RWPE2 (cell line): ENCODE data around the gene NCF4.

Experiments
- ATAC-seq: fragments of 200-7000 bp; cut with Tn5 transposase; 3 replicates; pipeline ENCODE4 v1.9.1; 2021; ENCODE audit warnings: low read depth
- DNase-seq: peaks from one replicate; pipeline ENCODE4 v3.0.0-alpha.2; 2020; ENCODE audit warnings: low spot score
- H3K27ac ChIP-seq: fragments of 450-650 bp; 2 replicates; pipeline ENCODE4 v1.5.1; 2017; ENCODE audit warnings: mild to moderate bottlenecking; ENCODE audit not compliant: poor library complexity, severe bottlenecking
- H3K27me3 ChIP-seq: fragments of 250-450 bp; sonication (Bioruptor Pico); 2 replicates; pipeline ENCODE4 v1.5.1; 2021; ENCODE audit warnings: mild to moderate bottlenecking, moderate library complexity; ENCODE audit not compliant: insufficient read depth, poor library complexity, severe bottlenecking
- H3K36me3 ChIP-seq: fragments of 250-450 bp; sonication (Bioruptor Pico); 2 replicates; pipeline ENCODE4 v1.5.1; 2020; ENCODE audit warnings: low read depth, mild to moderate bottlenecking, moderate library complexity
- H3K4me1 ChIP-seq: fragments of 250-450 bp; sonication (Bioruptor Pico); 2 replicates; pipeline ENCODE4 v1.5.1; 2021; ENCODE audit warnings: mild to moderate bottlenecking, moderate library complexity; ENCODE audit not compliant: insufficient read depth, poor library complexity, severe bottlenecking
- H3K4me3 ChIP-seq: fragments of 250-450 bp; sonication (Bioruptor Pico); 2 replicates; pipeline ENCODE4 v1.5.1; 2021; ENCODE audit warnings: mild to moderate bottlenecking, moderate library complexity; ENCODE audit not compliant: severe bottlenecking
- H3K9me3 ChIP-seq: fragments of 250-450 bp; sonication (Bioruptor Pico); 2 replicates; pipeline ENCODE4 v1.5.1; 2021; ENCODE audit warnings: mild to moderate bottlenecking, moderate library complexity; ENCODE audit not compliant: severe bottlenecking
- TF ChIP-seq, protein P1 (sequence below): fragments of 450-650 bp; IDR thresholded peaks from one replicate; pipeline ENCODE4 v1.5.1; 2017; ENCODE audit warnings: mild to moderate bottlenecking, moderate library complexity; ENCODE audit not compliant: poor library complexity, severe bottlenecking

Gene NCF4

DNA sequence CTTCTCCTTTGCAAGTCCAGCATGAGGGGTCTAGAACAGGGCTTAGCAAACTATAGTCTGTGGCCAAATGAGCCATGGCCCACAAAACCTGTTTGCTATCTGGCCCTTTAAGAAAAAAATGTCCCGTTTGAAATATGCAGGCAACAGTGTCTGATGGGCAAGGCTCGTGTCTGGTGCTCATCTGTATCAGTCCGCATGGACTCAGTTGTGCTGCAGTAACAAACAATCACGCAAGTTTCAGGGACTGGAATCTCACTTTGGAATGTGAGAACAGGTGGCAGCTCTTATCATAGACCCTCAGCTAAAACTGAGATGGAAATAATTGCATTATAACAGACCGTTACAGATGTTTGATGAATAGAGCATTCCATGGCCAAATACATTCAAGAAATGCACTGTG lies 24.9 kb upstream of the NCF4 start:
- TF ChIP-seq, protein P1, sequence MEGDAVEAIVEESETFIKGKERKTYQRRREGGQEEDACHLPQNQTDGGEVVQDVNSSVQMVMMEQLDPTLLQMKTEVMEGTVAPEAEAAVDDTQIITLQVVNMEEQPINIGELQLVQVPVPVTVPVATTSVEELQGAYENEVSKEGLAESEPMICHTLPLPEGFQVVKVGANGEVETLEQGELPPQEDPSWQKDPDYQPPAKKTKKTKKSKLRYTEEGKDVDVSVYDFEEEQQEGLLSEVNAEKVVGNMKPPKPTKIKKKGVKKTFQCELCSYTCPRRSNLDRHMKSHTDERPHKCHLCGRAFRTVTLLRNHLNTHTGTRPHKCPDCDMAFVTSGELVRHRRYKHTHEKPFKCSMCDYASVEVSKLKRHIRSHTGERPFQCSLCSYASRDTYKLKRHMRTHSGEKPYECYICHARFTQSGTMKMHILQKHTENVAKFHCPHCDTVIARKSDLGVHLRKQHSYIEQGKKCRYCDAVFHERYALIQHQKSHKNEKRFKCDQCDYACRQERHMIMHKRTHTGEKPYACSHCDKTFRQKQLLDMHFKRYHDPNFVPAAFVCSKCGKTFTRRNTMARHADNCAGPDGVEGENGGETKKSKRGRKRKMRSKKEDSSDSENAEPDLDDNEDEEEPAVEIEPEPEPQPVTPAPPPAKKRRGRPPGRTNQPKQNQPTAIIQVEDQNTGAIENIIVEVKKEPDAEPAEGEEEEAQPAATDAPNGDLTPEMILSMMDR, result no peak
- peaks cover 2% of the 10 kb centered on the region for H3K4me1 ChIP-seq
- ATAC-seq, result no peak

DNA sequence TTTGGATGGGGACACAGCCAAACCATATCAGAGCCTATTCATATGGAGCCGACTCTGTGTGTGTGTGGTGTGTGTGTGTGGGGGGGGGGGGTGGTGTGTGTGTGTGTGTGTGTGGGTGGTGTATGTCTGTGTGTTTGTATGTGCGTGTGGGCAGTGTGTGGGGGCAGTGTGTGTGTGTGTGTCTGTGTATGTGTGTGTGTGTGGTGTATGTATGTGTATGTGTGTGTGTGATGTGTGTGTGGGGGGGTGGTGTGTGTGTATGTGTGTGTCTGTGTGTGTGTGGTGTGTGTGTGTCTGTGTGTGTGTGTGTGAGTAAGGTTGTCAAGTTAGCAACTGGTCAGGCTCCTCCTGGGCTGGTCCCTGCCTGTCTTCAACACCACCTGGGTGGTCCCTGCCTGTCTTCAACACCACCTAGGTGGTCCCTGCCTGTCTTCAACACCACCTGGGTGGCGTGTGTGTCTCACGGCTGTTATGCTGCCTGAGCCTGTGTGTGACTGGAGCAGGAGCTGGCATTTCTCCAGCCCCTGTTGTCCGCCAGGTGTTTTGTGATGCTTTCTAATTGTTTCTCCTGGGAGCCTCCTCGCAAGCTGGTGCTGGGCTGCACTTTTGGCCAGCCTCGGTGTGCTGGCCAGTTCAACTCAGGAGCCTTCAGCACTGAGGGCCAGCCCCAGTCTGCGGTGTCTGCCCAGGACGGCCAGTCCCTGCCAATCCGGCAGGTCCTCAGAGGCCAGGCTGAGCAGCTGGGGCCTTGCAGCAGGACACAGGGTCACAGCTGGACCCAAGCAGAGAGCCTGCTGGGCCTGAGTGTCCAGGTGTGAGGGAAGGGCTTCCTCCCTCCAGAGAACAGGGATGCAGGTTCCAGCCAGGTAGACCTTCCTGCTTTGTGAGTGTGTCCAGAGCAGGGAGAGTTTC lies 22.4 kb upstream of the NCF4 start:
- TF ChIP-seq, protein P1, result no peak
- Histone ChIP-seq H3K27me3 (peaks cover 3% of the 10 kb centered on the region), H3K27ac (no peak overlapping the region), H3K4me1 (peaks cover 2% of the 10 kb centered on the region), H3K4me3 (no peak overlapping the region), H3K36me3 (no peaks in the 10 kb centered on the region), H3K9me3 (no peaks in the 10 kb centered on the region)
- DNase-seq (no peak), ATAC-seq (no peak)

More for the DNA sequence above, 24.9 kb upstream of the NCF4 start:
- Histone ChIP-seq H3K36me3 (no peaks in the 10 kb centered on the region), H3K4me3 (no peak overlapping the region), H3K9me3 (no peaks in the 10 kb centered on the region), H3K27me3 (no peaks in the 10 kb centered on the region), H3K27ac (no peak overlapping the region)
- DNase-seq, result no peak

DNA sequence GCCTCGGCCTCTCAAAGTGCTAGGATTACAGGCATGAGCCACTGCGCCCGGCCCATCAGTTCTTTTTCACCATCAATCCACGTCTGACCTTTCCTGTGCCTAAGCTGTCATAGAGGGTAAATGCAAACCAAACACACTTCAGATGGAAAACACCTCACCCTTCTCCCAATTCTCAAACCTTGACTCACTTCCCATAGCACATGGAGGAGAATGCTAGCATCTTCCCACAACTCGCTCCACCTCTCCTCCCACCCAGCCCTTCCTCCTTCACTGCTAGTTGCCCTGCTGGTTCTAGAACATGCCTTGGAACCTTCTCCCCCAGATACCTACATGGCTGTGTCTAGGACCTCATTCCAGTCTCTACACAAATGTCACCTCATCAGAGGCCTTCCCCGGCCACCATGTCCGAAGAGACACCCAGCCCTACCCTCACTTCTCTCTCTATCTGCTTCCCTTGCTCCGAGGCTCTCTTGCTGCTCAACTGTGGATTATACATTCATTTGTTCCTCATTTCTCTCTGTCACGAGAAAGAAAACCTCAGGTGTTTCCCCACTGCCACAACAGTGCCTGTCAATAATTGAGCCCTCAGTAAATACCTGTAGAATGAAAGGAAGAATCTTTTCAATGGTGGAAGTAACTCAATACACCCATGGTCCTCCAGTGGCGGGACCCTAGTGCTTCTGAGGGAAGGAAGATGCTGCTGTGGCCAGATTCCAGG lies 21.3 kb upstream of the NCF4 start:
- H3K27ac ChIP-seq, result no peak overlapping the region
- TF ChIP-seq, protein P1, result no peak
- H3K4me3 ChIP-seq, result no peak overlapping the region
- peak; percentile 80 for ATAC-seq
- H3K36me3 ChIP-seq, result no peaks in the 10 kb centered on the region
- H3K27me3 ChIP-seq, result peaks cover 3% of the 10 kb centered on the region
- no peak for DNase-seq
- no peaks in the 10 kb centered on the region for H3K9me3 ChIP-seq
- peaks cover 2% of the 10 kb centered on the region for H3K4me1 ChIP-seq

DNA sequence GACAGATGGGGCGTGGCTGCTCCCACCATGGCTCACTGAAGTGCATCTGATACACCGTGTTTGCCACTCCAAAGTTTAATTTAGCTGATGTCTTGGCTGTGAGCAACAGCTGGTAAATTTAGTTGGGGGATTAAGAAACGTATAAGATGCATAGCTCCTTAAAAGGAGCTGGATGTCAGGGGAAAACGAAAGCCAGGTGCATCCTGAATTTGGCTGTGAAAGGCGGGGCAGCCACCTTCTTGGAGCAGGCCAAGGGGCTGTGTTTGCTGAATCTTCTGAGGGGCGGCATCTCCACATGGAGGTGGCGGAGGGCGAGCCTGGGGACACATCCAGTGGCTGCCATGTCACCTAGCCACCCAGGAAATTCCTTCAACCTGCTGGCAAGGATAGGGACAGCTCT lies 20.7 kb upstream of the NCF4 start:
- DNase-seq (no peak), ATAC-seq (no peak)
- Histone ChIP-seq H3K36me3 (no peaks in the 10 kb centered on the region), H3K27ac (no peak overlapping the region), H3K4me1 (peaks cover 2% of the 10 kb centered on the region), H3K4me3 (no peak overlapping the region), H3K27me3 (peaks cover 3% of the 10 kb centered on the region), H3K9me3 (no peaks in the 10 kb centered on the region)
- TF ChIP-seq, protein P1, result no peak
